GM13977 (cell line): ENCODE measurements around the gene CDC25A.
A peak's percentile ranks its signal among the peaks of the same experiment; 100 is the strongest.

Experiments used
- DNase-seq: peaks from one replicate; pipeline ENCODE4 v3.0.0; 2012; ENCODE audit warnings: low spot score
- CTCF ChIP-seq: IDR thresholded peaks from 2 replicates; pipeline ENCODE4 v1.5.1; 2012; ENCODE audit warnings: mild to moderate bottlenecking, control low read depth; ENCODE audit not compliant: insufficient read depth; ENCODE audit errors: extremely low read depth, missing control alignments
- in situ Hi-C: fragments of 300-500 bp; cut with MboI; formaldehyde crosslinking; loops from one replicate; pipeline ENCODE4 v1.12.0; 2022; ENCODE audit warnings: low sequenced_read_pairs, low pct_unique_long_range_greater_than_20kb, mixed read lengths, inconsistent platforms; ENCODE audit not compliant: unreplicated experiment

Gene CDC25A

GRCh38 chr3:48225587-48225986 is 37.4 kb upstream of the CDC25A start:
- no peak for DNase-seq
- TF ChIP-seq CTCF: no peak
- in situ Hi-C loops: no loop called here

GRCh38 chr3:48222616-48223513 is 34.6 kb upstream of the CDC25A start, which contains the start of gene CAMP:
Gene CAMP, plus strand, starts transcription at chr3:48223495. Its CDS starts 17 bp downstream, at chr3:48223512.
- in situ Hi-C loops: no loop called here
- TF ChIP-seq CTCF: no peak

GRCh38 chr3:48220746-48221145 is 32.5 kb upstream of the CDC25A start:
- DNase-seq: no peak
- in situ Hi-C loops: no loop called here
- no peak for TF ChIP-seq CTCF

More at GRCh38 chr3:48222616-48223513, 34.6 kb upstream of the CDC25A start, which contains the start of gene CAMP:
- DNase-seq: peak; percentile 80

GRCh38 chr3:48219543-48219942 is 31.3 kb upstream of the CDC25A start:
- no peak for DNase-seq
- TF ChIP-seq CTCF: no peak
- in situ Hi-C loops: no loop called here

- TF ChIP-seq CTCF: no peak
- DNase-seq: no peak
- in situ Hi-C loops: no loop called here
These were observed 30.3 kb upstream of the CDC25A start for GRCh38 chr3:48218537-48218936.

- in situ Hi-C loops: no loop called here
- DNase-seq: no peak
- TF ChIP-seq CTCF: no peak
These were observed 29.2 kb upstream of the CDC25A start for GRCh38 chr3:48217449-48217848.

- no peak for TF ChIP-seq CTCF
- no peak for DNase-seq
- in situ Hi-C loops: no loop called here
These were observed 27.7 kb upstream of the CDC25A start for GRCh38 chr3:48215876-48216275.
